Inflammatory macrophage (primary cell): Measurements from ENCODE around the gene FBXO46.
A peak's percentile ranks its signal among the peaks of the same experiment; 100 is the strongest.
"Not testable (repeated sequence)": the region's sequence is repeated elsewhere in the genome, so short reads cannot be mapped to it uniquely, and the experiment has no call there.

Experiments
- DNase-seq, 2 donors: peaks; one replicate each; pipeline ENCODE4 v3.0.0-alpha.2; 2020 to 2022

The FBXO46 gene

DNA sequence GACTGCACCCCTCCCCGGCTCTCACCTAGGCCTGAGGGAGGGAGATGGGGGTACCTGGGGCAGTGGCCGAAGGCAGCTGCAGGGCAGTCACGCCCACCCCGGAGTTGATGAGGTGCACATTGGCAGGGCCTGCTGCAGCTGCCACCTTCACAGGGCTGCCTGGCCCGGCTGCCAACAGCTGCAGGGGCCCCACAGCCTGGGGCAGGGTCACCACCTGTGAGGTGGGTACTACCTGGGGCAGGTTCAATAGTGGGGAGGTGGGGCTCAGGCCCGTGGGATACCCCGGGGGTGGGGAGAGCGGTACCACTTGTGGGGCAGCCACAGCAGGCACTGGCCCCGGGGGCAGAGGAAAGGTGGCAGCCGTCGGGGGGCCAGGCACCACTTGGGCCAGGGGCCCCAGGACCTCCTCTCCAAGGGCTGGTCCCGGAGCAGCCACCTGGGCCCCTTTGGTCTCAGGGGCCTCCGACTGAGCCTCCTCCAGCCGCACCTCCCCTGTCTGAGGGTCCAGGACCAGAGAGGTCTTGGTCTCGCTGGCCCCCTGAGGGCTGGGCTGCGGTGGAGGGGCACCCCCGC lies 35.7 kb upstream of the FBXO46 start:
- no peak for DNase-seq

DNA sequence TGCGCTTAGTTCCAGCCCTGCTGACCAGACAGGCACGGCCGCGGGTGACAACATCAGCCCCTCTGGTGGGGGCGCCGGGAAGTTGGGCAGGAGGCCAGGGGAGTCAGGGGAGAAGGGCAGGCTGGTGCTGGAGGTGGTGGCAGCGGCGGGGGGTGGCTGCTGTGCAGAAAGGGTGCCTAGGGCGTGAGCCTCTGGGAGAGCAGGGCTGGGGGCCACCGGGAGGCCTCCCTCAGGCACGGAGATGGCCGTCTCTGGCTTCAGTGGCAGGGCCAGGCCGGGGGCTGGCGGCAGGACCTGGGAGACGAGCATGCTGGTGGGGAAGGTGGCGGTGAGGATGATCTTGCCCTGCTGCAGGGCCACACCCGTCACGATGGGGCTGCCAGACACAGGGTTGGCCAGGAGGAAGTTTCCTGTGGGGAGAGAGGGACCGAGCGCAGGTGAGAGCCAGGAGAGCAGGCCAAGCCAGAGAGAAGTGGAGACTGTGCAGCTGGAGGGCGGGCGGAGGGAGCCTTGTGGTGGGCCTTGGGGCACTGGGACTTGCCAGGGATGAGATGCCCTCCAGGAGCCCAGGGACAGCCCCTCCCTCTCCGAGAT lies 35.1 kb upstream of the FBXO46 start:
- DNase-seq: no peak

DNA sequence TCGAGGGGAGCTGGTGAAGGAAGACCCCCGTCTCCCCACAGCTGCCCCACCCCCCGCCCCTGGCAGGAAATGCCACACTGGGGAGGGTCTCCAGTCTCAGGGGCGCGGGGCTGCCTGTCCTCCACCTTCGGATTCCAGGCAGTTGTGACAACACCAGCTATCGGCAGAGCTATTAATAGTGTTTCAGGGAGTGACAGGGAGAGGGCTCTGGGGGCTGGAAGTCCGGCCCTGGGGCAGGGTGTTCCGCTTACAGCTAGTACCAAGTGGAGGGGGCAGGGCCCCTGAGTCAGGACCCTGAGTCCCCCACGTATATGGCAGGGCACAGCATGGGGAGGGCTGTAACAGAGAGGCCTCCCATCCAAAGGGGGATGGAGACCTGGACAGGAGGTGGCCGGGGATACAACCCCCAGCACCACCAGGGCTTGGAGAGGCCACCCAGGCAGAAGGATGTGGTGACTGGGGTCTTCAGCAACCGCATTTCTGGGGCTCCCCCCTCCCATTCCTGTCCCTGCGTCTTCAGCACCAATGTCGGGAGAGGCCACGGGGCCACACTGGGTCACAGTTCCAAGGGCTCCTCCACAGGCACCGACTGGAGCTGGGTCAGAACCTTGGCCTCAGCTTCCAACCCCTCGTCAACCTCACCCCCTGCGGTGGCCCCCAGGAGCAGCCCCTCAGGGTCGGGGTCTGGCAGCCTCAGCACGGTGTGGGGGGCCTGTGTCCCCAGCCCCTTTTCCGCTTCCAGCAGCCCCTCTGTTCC lies 34.4 kb upstream of the FBXO46 start:
- DNase-seq: no peak

DNA sequence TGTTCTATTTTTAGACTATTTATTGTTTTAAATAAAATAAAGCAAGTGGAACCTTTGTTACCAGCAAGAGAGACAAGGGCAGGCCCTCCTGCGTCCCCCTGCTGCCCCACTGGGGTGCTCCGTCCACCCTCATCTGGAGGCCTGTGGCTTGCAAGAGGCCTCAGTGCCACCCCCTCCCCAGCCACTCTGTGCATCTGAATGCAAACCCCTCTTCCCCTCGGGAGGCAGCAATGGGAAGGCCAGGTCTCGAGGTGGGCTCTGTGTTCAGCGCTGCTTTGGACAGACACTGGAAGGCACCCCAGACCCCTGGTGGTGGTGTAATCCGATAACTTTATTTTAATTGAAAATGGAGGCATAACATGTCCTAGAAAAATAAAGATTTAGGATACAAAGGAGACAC lies 33.8 kb upstream of the FBXO46 start:
- DNase-seq: no peak

DNA sequence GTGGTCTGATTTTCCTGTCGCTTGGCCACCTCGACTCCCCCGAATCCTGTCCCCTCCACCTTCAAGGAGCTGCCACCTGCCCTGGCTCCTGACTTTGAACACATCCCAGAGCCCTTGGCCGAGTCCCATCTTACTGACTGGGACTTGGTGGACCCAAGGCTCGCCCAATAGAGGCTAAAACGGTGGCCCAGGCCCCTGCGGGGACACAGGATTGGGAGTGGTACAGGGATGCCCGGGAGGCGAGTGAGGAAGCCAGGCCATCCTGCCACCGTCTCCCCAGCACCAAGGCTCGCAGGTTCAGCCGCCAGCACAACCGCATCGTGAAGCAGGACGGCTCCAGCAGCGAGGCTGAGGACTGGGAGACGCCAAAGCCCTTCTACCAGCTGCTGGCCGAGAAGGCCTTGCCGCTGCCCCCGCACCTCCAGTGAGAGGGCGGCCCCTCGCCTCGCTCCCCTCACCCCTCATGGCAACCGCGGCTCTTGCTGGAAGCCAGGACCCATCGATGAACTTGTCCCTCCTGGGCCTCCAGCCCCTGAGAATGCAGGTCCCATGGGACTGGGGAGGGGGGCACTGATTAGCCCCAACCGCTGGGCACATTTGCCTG lies 33.1 kb upstream of the FBXO46 start:
- no peak for DNase-seq

DNA sequence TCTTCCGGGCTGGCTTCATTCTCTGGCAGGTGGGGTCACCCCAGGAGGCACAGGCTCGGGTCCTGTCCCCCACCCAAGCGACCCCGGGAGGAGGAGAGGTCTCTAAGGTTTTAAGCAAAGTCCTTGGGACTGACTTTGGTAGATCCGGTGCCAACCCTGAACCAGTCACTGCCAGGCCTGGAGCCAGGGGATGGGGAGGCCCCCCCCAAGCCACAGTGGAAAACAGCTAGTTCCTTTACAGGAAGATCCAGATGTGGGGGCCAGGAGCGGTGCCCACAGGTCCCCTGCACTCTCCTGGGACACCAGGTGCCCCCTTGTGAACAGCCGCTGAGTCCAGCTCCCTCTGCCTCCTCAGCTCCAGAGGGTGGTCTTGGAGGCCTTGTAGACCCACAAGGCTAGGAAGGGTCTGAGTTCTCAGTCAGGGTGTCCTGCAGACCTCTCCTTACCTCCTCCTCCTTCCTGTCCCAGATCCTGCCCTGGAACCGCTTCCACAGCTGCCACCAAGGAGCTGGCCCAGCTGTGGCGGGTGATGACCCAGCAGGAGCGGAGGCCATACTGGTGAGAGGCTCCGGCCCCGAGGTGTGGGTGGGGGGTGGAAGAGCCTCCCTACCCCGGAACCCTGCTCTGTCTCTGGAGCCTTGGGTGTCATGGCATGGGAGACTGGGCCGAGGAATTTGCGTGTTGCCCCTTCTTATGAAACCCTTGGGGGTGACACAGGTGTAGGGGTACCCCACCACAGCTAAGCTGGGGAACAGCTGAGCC lies 32.4 kb upstream of the FBXO46 start:
- DNase-seq: no peak

DNA sequence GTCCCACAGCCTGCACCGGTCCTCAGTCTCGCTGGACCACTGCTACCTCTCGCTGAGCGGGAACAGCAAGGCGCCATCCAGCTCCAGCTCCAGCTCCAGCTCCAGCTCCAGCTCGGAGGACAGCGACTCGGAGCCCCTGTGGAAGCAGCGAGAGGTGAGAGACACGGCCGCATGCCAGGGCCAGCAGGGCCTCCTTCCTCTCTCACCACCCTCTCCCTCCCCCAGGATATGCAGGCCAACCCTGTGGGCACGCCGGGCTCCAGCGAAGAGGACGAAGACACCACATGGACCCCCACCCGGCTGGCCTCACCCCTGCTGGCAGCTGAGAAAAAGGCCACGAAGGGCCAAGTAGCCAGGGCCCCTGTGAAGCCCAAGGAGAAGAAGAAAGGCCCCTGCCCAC lies 31.0 kb upstream of the FBXO46 start:
- DNase-seq: no peak

DNA sequence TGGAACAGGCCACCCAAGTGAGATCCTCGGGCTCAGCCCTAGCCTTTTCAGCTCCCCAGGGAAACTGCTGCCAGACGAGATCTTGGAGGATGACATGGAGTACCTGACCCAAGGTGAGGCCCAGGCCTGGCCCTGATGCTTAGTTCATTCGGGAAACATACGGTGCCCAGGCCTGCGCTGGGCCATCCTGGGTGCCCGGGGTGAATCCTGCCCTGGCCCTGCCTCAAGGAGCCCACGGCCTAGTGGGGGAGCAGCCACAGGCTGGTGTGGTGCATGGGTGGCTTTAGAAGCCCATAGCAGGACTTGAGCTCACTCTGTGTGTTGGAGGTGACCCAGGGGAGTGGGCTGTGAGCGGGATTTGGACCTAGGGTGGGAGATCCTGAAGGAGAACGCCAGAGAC lies 28.2 kb upstream of the FBXO46 start:
- DNase-seq: no peak

DNA sequence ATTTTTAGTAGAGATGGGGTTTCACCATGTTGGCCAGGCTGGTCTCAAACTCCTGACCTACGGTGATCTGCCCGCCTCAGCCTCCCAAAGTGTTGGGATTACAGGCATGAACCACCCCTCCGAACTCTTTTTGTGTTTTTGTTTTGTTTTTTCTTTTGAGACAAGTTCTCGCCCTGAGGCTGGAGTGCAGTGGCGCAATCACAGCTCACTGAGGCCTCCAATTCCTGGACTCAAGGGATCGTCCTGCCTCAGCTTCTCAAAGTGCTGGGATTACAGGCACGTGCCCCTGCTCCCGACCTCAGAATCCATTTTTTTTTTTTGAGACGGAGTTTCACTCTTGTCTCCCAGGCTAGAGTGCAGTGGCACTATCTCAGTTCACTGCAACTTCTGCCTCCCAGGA lies 27.0 kb upstream of the FBXO46 start:
- no peak for DNase-seq

DNA sequence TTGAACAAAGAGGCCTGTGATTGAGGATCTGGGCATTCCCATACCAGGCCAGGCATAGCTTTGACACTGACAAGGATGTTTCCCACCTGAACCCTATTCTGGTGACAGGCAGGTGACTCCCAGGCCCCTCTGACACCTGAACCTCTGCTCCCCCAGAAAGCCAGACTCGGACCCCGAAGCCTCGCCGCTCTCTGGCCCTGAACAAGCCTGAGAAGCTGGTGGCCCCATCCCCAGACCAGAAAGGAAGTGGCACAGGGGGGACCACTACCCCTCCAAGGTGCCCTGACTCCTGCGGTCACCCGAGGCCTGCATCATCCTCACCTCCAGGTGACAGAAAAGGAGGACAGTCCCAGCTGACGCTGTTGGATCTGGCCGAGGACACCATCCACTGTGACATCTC lies 23.6 kb upstream of the FBXO46 start:
- DNase-seq: no peak

DNA sequence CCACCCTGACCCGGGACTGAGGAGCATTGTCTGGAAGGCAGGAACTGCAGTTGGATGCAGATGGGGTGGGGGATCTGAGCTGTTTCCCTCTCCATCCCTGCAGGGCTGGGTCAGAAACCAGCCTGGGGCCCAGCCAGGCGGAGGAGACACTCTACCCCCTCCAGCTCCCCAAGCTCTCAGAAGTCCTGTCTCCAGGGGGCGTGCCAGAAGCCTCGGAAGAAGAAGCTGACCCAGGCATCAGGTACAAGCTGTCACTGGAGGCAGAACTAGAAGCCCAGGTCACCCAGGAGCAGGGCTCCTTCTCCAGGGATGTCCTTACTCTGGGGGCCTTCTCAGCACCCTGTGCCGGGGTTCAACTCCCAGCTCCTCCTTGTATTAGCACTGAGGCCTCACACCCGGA lies 22.9 kb upstream of the FBXO46 start:
- no peak for DNase-seq

DNA sequence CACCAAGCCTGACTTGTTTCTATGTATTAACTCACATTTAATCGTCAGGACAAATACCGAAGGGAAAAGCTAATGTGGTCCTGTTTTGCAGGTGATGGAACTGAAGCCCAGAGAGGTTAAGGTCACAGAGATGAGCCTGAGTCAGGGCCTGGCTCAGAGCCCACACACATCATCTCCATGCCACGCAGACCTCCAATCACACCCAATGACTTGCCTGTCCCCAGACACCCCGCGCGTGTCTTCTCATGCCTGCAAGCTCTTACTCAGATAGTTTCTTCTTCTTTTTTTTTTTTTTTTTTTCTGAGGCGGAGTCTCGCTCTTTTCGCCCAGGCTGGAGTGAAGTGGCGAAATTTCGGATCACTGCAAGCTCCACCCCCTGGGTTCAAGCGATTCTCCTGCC lies 21.9 kb upstream of the FBXO46 start:
- peak in 1 of 2 donors; percentile 23 for DNase-seq

DNA sequence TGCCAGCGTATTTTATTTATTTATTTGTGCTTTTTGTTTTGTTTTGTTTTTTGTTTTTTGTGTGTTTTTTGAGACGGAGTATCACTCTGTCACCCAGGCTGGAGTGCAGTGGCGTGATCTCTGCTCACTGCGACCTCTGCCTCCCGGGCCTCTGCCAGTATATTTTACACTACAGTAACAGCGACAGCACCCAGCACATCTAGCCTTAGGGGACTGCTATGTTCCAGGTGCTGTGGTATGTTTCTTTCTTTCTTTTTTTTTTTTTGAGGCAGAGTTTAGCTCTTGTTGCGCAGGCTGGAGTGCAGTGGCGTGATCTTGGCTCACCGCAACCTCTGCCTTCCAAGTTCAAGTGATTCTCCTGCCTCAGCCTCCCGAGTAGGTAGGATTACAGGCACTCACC lies 20.8 kb upstream of the FBXO46 start:
- DNase-seq: not testable (repeated sequence)

DNA sequence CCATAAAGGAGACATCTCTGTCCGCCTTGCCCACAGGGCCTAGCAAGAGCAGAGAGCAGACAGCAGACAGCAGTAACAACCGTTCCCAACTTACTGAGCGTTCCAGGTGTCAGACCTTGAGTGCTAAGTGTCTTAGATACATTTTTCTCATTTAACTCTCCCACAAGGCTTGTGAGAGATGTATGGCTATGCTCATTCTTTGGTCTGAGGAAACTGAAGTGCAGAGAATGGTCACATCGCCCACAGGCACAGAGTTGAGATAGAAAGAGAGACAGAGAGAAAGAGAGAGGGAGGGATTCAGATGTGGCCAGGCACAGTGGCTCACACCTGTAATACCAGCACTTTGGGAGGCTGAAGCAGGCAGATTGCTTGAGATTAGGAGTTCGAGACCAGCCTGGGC lies 16.8 kb upstream of the FBXO46 start:
- DNase-seq: no peak

DNA sequence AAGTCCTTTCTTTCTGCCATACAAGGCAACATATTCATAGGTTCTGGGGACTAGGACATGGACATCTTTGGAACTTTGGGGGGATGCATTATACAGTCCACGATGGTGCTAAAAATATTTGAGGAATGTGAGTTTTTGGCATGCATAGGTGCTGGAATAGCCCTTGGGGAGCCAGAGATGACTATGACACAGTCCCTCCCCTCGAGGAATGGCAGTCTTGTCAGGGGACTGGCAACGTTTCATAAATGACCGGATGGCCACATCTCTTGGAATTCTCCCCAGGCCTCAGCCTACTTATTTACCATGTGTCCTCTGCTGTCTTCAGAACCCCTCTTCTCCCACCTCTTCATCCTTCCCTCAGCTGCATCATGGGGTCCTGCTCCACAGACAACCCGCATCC lies 16.2 kb upstream of the FBXO46 start:
- DNase-seq: no peak

DNA sequence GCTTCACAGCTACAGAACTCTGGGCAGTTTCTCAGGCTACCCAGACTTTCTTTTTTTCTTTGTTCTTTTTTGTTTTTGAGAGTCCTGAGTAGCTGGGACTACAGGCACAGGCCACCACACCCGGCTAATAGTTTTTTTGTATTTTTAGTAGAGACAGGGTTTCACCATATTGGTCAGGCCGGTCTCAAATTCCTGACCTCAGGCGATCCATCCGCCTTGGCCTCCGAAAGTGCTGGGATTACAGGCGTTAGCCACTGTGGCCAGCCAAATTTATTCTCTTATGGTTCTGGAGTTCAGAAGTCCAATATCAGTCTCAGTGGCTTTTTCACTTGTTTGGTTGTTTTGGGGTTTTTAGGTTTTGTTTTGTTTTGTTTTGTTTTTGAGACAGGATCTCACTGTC lies 14.9 kb upstream of the FBXO46 start:
- DNase-seq: no peak

DNA sequence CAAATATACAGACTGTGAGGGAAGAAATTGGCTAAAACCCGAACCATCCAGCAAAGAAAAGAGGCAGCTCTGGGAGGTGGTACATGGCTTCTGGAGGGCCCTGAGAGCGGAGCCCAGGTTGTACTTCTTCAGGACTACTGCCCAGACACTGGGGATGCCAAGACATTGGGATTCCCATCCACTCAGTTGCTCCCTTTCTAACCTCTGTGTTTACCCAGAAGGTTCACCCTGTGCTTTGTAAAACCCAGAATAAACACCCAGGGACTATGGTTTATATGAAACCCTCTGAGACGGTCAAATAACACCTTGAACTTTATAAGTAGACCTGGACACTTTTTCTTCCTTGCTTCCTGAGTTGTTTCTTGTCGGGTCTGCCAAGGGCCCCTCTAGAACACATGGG lies 12.3 kb upstream of the FBXO46 start:
- DNase-seq: no peak

DNA sequence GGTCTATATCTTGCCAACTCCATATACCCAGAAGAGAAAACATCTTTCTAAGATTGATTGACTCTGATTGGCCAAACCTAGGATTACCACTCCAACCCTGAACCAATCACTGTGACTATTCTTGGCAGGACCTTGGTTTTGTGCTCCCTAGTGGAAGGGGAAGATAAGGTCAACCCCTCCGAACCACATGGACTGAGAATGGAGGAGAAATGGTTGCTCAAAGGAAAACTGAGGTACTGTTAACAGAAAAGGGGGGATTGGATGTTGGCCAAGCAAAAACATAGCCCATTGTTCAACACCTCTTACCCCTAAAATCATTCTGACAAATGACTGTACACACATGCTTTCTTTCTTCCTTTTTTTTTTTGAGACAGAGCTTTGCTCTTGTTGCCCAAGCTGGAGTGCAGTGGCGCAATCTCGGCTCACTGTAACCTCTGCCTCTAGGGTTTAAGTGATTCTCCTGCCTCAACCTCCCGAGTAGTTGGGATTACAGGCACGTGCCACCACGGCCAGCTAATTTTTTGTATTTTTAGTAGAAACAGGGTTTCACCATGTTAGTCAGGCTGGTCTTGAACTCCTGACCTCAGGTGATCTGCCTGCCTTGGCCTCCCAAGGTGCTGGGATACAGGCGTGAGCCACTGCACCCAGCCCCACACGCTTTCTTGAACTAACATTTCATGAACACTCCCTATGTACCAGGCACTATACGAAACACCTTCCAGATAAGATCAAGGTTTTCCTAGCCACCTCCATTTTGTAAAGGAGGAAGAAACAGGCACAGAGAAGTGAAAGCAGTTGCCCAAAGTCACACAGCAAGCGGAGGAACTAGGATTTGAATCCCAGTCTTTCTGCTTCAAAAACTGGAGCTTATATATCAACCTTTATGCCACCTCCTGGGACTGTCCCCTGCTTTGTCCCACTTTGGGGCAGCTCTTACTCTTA lies 9.1 kb upstream of the FBXO46 start:
- DNase-seq: peak; percentile 55 to 70

DNA sequence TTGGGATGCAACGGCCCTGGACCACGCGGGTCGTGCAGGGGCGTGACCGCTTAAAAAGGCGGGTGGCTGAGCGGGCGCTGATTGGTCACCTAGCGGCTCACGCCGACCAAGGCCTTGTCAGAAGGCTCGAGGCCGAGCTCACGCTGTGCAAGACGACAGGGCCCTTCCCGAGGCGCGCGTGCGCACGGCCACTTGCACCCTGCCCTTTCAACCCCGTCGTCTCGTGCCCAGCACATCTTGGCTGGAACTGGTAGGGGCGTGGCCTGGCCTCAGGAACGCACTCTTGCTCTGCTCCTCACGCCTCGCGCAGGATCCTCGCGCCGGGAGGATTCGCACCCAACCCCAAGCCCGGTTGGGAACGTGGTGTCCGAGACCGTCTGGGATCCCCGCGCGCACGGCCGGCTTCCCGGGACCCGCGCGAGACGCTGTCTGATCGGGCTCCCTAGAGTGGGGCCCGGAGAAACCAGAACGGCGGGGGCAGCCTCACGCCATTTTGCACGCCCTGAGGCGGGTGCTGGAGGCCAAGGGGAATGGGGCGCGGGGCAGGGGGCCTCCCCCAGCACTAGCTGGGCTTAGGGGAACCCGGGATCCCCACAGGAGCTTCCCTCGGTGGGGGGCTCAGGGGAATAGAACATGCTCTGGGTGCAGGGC lies 2.6 kb upstream of the FBXO46 start, which contains the start of gene MEIOSIN:
Gene MEIOSIN, plus strand, starts transcription at position 280 of the 651 bp plus-strand sequence. CDS start 1,938 bp downstream, outside the sequence.
- no peak for DNase-seq

DNA sequence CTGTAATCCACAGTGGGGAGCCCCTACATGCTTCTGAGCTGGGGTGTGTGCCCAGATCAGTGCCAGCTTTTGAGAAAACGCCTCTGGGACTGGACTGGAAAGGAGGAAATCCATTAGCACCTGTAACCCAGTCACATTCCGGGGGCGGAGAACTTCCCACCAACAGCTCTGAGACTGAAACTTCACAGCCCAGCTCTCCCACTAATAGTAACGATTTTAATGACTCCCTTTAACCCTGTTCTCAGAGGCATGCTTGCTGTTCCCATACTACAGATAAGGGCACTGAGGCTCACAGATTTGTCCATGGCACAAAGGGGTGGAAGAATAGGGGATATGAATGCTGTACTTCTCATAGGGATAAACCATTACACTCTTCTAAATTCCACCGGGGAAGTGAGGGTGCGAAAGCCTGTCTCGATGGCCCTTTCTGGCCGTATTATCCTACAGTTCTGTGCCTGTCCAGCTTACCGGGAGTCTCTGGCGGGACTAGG lies 851 bp downstream of the FBXO46 start:
- DNase-seq: peak in 1 of 2 donors; percentile 21

DNA sequence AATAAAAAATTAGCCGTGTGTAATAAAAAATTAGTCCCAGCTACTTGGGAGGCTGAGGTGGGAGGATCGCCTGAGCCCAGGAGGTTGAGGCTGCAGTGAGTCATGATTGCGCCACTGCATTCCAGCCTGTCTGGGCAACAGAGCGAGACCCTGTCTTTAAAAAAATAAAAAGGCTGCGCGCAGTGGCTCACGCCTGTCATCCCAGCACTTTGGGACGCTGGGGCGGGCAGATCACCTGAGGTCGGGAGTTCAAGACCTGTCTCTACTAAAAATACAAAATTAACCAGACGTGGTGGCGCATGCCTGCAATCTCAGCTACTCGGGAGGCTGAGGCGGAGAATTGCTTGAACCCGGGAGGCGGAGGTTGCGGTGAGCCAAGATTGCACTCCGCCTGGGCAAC lies 2.0 kb downstream of the FBXO46 start:
- not testable (repeated sequence) for DNase-seq
